ENCODE data around the gene PRDX1.

GRCh38 chr1:45563843-45564242 is 42.2 kb upstream of the PRDX1 start:
- no peak for TF ChIP-seq CTCF (IDR thresholded peaks at IDR 0.05)
- no peak for TF ChIP-seq POLR2A (IDR thresholded peaks at IDR 0.05)

Data from tibial nerve (tissue), 3 donors.